GM21447 (cell line): ENCODE measurements around the gene SEH1L.
"Not testable (repeated sequence)": the region's sequence is repeated elsewhere in the genome, so short reads cannot be mapped to it uniquely, and the experiment has no call there.

Source experiments
- ATAC-seq: cut with Tn5 transposase; IDR thresholded peaks from one replicate; pipeline ENCODE4 v1.9.1; 2021; ENCODE audit not compliant: unreplicated experiment

Gene SEH1L

GRCh38 chr18:12939162-12939561 is 8.6 kb upstream of the SEH1L start:
- ATAC-seq = no peak

DNA sequence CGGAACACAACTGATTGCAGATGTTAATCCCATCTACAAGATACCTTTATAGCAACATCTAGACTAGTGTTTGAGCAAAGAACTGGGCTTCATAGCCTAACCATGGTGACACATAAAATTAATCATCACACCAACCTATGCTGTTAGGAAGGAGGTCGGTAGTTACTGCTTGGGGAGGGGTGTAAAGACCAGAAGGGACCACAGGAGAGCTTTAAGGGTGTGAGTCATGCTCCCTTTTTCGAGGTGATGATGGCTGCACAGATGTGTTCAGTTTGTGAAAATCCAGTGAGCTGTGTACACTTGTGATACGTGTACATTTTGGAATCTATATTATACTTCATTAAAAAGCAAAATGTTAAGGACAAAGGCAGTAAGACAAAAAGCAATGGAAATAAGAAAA is 4.6 kb upstream of the SEH1L start:
- no peak for ATAC-seq

- no peak for ATAC-seq
Measured at GRCh38 chr18:12944709-12945108, 3.1 kb upstream of the SEH1L start.

DNA sequence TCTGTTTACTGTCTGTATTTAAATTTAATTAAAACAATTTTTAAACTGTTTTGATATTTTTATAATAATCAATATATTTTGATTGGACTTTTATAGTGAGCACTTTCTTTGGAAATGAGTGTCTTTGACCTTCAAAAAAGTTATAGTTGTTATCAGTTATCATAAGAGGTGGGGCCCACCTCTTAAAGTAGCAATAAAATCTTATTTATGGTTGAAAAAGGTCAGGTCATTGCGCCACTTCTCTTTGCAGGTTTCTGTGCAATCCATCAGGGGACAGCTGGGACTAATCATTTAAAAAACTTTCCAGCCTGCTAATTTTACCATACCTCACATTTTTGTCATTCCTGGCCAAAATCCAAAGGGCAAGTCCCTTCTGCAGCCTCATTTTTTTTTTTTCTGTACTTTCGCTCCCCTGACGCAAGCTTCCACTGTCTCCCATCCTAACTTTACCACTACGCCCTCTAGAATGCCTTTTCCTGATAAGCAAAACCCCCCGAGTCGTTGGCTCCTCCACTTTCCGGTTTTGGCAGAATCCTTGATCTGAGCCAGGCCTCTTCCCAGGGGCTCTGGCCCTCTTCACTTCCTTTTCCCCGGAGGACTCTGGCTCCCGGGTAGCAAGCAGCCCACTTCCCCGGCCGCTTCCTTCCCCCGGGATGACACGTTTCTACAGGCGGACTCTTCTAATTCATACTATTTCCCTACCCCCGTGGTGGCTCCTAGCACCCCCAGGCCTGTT is 1.1 kb upstream of the SEH1L start:
- peak; percentile 2 for ATAC-seq

GRCh38 chr18:12948050-12948804 is 416 bp downstream of the SEH1L start:
- ATAC-seq = peak; percentile 73

DNA sequence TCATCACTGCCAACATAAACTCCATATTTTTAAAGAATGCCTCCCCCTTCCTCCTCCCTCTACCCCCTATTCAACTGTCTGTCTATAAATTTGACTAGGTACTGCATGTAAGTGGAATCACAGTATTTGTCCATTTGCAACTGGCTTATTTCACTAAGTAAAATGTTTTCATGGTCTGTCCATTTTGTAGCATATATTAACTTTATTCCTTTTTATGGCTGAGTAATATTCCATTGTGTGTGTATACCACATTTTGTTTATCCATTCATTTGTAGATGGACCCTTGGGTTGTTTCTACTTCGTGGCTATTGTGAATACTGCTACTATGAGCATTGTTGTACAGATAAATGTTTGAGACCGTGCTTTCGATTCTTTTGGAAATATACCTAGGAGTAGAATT is 10.7 kb downstream of the SEH1L start:
- no peak for ATAC-seq

- no peak for ATAC-seq
Measured at GRCh38 chr18:12960395-12960794, 12.6 kb downstream of the SEH1L start.

DNA sequence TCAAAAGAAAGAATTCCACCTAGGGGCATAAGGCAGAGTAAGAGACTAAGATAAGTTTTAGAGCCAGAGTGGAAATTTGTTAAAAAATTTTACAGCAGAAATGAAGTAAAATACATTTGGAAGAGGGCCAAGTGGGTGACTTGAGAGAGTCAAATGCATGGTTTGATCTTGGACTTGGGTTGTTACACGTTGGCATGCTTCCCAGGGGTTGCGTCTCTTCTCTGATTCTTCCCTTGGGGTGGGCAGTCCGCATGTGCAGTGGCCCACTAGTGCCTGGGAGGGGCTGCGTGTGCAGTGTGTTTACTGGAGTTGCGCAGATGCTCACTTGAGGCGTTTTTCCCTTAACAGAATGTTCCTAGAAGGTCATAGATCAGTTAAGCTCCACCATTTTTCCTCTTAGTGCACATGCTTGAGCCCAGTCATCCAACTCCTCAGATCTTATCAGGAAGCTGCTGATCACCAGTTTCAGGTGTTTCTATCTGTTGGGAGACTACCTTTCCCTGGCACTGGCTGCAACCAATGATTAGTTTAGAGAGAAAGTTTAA is 13.1 kb downstream of the SEH1L start:
- ATAC-seq = no peak

DNA sequence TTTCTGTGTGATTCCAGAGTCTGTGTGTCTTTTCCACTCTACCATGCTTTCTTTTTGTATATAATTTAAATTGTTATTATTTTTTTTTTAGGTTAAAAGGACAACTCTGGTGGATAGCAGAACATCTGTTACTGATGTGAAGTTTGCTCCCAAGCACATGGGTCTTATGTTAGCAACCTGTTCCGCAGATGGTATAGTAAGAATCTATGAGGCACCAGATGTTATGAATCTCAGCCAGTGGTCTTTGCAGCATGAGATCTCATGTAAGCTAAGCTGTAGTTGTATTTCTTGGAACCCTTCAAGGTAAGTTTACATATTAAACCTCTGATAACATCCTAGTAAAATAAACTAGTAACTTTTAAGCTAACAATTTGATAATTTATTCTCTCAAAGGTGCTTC is 15.3 kb downstream of the SEH1L start:
- ATAC-seq = no peak

GRCh38 chr18:12968115-12968514 is 20.3 kb downstream of the SEH1L start:
- ATAC-seq = no peak

DNA sequence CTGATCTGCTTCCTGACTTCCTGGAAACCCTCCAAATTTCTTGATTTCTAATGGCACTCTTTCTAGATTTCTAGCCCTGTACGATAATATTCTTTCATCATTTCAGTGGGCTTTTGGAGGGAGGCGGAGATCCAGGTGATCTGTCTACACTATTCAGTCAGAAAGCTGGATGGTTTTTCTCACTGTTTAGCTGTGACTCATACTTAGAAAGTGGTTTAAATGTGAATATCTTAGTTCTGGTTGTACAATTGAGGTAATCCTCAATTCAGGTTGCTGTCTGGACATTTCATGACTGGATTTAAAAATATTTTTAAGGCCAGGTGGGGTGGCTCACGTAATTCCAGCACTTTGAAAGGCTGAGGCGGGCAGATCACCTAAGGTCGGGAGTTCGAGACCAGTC is 20.8 kb downstream of the SEH1L start:
- no peak for ATAC-seq

DNA sequence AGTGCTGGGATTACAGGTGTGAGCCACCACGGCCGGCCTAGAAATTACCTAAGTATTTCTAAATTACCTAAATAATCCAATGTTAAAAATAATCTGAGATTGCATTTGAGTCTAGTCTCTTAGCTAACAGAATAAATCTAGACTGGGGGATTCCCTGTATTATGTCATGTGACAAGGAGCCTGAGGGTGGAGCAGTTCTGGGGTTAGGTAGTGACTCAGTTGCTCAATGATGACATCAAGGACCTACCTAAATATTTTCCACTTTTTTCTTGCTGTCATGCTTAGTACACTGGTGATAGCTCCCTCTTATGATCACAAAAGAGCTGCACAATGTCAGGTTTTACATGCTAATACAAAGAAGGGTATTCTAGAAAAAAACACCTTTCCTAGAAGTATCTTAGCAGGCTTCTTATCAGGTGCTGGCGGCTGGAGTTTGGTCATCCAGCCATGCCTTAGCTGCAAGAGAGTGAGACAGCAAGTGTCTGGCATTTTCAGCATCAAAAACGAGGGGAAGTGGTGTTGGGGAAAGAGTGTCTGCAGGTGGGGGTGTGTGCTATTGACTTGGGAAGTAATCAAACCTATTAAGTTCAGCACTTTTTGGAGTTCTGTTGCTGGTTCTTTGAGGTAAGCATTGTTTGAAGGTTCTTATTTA is 25.9 kb downstream of the SEH1L start:
- ATAC-seq = no peak

DNA sequence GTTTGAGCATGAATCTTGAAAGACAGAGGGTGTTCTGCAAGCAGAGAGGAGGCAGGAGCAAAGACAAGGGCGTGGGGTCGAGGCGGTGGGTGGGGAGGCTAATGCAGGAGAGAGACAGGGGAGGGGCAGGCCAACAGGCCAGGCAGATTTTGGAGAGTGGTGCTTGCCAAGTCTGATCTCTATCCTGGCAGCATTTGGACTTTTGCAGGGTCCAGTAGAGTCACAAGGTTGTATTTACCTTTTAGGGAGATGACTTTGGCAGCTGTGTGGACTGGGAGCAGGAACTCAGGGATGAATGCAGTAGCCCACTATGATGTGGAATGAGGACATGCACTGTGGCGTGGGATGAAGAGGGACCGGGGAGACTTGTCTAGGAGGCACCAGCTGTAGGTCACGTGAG is 27.7 kb downstream of the SEH1L start:
- no peak for ATAC-seq

DNA sequence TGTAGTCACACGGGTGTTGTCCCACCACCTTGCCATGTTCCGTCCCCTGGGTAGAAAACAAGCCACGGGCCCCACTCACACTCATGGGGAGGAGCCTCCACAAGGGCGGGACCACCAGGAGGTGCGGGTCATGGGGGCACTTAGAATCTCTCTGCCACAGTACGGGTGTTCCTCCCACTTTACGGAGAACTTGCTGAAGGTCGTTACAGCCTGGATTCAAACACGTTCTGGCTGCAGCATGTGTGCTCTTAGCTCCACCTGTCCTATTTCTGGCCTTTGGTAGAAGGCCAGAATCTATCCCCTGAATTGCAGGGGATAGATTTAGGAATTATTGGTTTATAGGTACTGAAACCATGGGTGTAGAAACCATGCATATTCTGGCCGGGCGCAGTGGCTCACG is 28.5 kb downstream of the SEH1L start:
- ATAC-seq = no peak

GRCh38 chr18:12980065-12980464 is 32.3 kb downstream of the SEH1L start:
- not testable (repeated sequence) for ATAC-seq

DNA sequence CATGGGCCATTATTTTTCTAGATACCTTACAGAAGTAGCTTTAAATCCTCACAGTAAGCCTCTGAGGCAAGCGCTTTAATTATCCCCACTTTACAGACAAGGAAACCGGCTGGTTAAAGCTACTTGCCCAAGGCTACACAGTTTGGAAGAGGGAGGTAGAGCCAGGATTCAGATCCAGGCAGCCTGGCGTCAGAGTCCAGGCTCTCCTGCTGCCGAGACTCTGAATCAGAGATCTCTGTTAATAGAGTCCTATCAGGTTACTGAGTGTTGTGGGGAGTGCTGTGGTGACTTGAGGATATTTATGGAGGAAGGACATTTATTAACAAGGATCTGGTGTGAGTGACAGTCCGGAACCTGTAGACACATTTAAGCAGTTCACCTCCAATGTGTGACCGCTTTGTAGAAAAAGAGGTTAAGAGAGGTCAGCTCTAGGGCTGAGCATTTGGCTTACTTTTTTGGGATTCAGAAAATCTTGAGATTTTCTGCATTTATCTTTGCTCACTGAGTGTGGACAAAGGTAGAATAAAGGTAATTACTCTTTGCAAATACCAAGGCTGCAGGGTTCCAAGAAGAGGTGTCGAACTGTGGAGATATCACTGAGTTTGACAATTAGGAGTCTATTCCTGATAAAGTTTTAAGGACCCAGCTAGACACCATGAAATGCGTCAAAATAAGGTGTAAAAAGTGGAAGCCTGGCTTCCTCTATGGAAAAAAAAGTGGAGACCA is 41.7 kb downstream of the SEH1L start:
- no peak for ATAC-seq

DNA sequence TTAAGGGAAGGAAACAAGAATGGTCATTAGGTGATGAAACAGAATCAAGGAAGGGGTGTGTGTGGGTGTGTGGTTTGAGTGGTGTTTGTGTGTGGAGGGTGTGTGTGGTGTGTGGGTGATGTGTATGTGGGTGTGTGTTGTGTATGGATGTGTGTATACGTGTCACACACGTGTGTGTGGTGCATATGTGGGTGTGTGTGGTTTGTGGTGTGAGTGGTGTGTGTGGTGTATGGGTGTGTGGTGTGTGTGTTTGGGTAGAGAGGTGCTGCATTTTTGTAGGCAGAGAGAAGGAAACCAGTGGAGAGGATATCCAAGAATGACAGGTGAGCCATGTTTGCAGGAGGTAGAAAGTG is 42.3 kb downstream of the SEH1L start:
- ATAC-seq = no peak

GRCh38 chr18:12990641-12990966 is 42.8 kb downstream of the SEH1L start:
- ATAC-seq = peak; percentile 2

- ATAC-seq = peak; percentile 79
Measured at GRCh38 chr18:12990967-12991820, 43.4 kb downstream of the SEH1L start, which contains the start of gene CEP192. CEP192 (plus strand) TSS chr18:12991362; CDS start chr18:12999425, 8,063 bp downstream.

GRCh38 chr18:12991821-12992179 is 44.0 kb downstream of the SEH1L start:
- ATAC-seq = no peak
